Activated CD4-positive, alpha-beta T cell treated with anti-CD3 and anti-CD28 coated beads for 48 hours (primary cell): ENCODE measurements around the gene GPR162.

Source experiments
- DNase-seq: peaks from one replicate; pipeline ENCODE4 v3.0.0-alpha.2; 2020

Gene GPR162

GRCh38 chr12:6788972-6789924, 32.4 kb upstream of the GPR162 start, which contains the start of gene CD4:
Gene CD4 (plus strand): TSS chr12:6789528. CDS start chr12:6800139, 10,611 bp downstream.
- DNase-seq: peak; percentile 91

DNA sequence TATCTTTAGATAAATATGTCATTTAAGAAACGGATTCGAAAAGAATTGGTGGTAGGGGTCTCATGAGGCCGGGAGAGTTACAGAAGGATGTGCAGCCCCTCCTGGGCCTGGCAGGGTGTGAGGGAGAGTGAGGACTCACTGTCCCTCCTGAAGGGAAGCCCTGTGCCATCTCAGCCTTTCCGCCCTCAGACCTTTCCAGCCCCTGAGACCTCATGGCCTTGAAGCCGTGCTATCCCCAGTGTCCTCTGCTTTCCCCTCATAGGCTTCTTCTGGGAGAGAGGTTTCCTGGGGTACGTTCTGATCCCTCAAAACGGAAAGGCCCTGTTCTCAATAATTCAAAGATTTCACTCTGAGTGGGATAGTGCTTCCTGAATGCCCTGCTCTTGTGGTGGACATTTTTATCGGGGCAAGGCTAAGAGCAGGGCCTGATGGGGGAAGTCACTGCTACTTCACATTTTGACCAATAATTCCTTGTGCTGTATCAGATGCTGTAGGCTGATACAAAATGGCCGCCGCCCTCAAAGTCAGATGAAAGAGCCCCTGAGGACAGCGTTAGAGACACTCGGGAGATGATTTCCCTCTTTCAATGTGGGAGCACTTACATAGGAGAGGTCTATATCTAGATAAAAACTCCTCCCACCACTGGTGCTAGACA, 31.0 kb upstream of the GPR162 start:
- peak; percentile 73 for DNase-seq

DNA sequence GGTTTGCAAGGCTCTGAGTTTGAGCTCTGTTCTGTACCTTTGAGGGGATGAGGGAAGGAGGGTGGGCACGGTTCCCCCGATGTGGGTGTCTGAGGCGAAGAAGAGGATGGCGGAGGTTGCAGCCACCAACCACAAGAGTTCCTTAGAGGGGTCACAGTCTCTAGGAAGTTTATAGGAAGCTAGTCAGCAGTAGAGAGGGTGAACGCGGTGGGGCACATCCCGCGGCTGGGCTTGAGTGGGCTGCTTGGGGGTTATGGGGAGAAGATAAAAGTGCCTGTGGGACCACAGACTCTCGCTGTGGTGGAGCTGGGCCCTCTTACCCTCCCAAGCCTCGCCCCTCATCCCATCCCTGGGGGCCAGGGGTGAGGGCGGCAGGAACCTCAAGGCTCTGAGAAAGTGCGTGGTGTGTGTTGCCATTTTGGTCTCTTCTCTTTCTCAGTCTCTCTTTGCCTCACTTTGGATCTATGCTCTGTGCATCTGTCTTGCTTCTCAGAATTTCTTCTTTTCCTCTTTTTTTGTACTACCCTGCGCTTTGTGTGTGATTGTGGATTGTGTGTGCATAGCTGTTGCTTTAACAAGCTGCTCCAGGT, 29.6 kb upstream of the GPR162 start:
- DNase-seq: no peak

DNA sequence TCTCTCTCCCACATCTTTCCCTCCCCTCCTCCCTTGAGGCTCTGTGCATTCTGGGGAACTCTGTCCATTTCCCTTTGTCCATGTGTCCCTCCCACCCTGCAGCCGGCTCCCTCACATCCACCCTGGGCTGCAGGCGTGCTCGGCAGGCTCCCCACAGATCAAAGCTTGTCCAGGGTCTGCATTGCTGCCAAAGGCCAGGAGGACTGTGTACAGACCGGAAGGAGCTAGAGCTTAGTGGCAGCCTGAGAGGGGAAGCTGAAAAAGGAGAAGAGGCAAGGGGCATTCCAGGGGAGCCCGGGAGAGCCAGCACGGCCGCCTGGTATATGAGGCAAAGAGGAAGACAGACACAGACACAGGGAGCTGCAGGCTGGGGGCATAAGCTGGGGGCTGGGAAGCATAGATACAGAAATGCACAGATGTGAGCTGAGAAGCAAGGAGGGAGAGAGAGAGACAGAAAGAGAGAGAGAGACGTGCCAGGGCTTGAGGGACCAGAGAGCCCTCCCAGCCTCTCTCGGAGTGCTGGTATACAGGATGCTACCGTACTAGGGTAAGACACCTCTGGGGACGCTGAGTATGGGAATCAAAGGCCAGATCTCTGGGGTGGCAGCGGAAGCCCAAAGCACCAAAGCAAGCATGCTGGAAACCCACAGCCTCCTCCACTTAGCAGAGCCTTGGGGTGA, 29.0 kb upstream of the GPR162 start:
- DNase-seq: no peak

DNA sequence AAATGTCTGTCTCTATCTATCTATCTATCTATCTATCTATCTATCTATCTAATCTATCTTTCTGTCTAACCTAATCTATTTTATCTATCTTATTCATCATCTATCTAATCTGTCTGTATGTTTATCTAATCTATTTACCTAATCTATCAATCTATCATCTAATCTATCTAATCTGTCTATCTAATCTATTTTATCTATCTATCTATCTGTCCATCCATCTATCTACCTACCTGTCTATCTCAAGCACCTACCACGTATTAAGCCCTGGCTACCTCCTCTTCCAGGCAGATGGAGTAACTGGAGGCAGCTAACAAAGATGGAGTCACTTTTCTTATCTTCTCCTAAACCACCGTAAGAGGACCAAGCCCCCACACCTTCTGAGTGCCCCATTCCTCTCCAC, 26.5 kb upstream of the GPR162 start:
- DNase-seq: no peak

- no peak for DNase-seq
Observed at GRCh38 chr12:6796576-6796975, 25.0 kb upstream of the GPR162 start.

- DNase-seq: no peak
Observed at GRCh38 chr12:6799147-6799546, 22.5 kb upstream of the GPR162 start.

GRCh38 chr12:6807170-6807569, 14.5 kb upstream of the GPR162 start:
- DNase-seq: no peak

DNA sequence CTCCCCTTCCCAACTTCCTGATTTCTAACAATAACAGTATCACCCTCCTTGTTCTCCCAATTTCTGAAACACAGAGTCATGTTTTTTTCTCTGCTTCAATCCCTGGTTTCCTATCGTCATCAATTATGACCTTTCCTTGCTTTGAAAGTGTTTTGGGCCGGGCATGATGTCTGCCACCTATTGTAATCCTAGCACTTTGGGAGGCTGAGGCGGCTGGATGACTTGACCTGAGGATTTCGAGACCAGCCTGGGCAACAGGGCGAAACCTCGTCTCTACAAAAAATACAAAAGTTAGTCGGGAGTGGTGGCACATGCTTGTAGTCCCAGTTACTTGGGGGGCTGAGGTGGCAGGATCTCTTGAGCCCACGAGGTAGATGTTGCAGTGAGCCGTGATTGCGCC, 12.6 kb upstream of the GPR162 start:
- no peak for DNase-seq

GRCh38 chr12:6810758-6811157, 10.9 kb upstream of the GPR162 start:
- no peak for DNase-seq

DNA sequence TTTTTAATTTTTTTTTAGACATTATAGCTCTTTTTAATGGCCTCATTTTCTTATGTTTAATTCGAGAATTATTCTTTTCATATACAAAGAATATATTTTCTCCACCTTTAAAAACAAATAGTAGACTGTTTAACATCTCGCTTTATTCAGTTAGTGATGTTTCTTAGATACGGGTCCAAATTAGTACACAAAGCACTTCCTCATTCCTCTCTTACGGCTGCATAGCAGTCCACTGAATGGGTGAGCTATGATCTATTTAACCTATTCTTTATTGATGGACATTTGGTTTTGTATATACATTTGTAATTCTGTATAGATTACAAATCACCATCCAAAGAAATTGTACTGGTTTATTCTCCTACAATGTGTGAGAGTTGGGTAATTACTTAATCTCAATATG, 8.3 kb upstream of the GPR162 start:
- no peak for DNase-seq

- no peak for DNase-seq
Observed at GRCh38 chr12:6816598-6816997, 5.0 kb upstream of the GPR162 start.

DNA sequence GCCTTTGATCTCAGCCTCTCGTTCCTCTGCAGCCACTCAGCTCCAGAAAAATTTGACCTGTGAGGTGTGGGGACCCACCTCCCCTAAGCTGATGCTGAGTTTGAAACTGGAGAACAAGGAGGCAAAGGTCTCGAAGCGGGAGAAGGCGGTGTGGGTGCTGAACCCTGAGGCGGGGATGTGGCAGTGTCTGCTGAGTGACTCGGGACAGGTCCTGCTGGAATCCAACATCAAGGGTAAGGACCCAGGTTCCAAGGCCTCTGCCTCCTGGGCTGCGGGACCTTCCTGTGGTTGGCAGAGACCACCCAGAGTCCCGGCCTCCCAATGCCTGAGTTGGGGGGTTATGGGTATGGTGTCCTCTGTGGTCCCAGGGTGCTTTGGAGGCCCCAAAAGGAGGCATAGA, 4.5 kb upstream of the GPR162 start:
- DNase-seq: no peak

GRCh38 chr12:6817662-6818157, 3.9 kb upstream of the GPR162 start:
- no peak for DNase-seq

GRCh38 chr12:6818222-6818621, 3.4 kb upstream of the GPR162 start:
- no peak for DNase-seq

- DNase-seq: no peak
Observed at GRCh38 chr12:6818645-6819044, 3.0 kb upstream of the GPR162 start.

- DNase-seq: no peak
Observed at GRCh38 chr12:6819106-6820030, 2.3 kb upstream of the GPR162 start.

DNA sequence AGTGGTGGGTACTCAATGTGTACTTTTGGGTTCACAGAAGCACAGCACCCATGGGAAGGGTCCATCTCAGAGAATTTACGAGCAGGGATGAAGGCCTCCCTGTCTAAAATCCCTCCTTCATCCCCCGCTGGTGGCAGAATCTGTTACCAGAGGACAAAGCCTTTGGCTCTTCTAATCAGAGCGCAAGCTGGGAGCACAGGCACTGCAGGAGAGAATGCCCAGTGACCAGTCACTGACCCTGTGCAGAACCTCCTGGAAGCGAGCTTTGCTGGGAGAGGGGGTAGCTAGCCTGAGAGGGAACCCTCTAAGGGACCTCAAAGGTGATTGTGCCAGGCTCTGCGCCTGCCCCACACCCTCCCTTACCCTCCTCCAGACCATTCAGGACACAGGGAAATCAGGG, 1.5 kb upstream of the GPR162 start:
- no peak for DNase-seq

DNA sequence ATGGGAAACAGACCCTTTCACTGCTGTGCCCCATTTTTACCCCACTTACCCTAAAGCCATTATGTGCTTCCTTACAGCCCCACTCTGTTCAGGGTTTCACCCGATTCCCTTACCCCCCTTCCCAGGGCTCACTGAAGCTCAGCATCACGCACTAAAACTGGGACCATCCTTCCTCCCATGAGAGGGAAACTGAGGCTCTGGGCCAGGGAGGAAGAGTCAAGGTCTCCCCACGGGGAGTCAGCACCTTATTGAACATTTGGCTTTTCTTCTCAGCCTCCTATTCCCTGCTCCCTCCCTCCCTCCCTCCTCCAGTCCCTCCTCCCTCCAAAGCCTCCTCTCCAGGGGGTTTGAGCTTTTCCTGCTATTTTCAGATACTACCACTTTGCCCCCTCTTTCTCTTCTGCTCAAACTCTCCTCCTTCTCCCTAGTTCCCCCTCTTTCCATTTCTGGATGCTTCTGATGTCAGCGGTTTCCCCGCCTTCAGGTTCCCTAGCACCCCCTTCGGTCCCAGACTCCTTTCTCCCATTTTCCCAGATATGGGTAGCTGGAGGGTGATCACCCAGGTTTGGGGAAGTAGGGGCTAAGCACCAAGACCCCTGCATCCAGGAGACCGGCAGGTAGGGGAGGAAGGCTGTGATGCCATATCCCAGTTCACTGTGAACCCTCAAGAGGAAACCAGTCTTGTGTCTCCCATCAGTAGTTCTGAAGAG, 960 bp downstream of the GPR162 start:
- no peak for DNase-seq

DNA sequence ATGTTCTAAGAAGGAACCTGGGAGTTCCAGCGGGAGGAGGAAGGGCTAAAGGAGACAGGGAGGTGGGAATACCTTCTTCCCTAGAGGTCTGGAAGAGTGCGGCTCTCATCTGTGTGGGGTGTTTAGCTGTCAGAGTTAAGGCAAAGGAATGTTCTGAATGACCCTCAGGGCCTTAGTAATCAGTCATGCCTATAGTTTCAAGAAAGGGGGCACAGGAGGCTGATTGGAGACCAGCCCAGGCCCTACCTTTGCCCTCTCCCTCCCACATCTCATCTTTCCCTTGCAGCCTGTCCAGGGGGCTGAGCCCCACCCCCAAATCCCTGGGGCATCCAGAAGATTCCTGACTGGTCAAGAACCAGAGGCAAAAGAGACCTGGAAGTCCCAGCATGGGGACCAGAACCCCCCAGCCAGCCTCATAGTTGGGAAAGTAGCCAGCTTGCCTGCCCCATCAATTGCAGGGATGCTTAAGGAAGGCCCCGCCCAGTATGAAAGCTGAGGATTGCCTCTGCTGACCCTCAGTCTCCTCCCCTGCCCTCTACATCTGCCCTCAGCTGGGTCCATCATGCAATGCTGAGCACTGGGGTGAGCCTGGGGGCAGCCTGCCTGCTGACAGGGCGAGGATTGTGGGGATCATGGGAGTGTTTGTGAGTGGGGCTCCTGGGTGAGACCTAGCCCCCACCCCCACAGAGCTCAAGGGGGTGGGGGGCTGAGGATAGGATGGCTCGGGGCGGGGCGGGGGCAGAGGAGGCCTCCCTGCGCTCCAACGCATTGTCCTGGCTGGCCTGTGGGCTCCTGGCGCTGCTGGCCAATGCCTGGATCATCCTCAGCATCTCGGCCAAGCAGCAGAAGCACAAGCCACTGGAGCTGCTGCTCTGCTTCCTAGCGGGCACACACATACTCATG, 1.8 kb downstream of the GPR162 start:
- no peak for DNase-seq
